GM21786 (cell line): Measurements from ENCODE around the gene ARMC3.
"Not testable (repeated sequence)": the region's sequence is repeated elsewhere in the genome, so short reads cannot be mapped to it uniquely, and the experiment has no call there.

Experiments
- ATAC-seq: cut with Tn5 transposase; IDR thresholded peaks from one replicate; pipeline ENCODE4 v1.9.1; 2021; ENCODE audit not compliant: unreplicated experiment

ARMC3 gene

GRCh38 chr10:22929053-22929452 is 1.2 kb downstream of the ARMC3 start:
- not testable (repeated sequence) for ATAC-seq

GRCh38 chr10:22931948-22932347 is 4.1 kb downstream of the ARMC3 start:
- ATAC-seq: peak; percentile 51

- ATAC-seq: no peak
Measured at GRCh38 chr10:22932626-22933370, 4.9 kb downstream of the ARMC3 start.

- ATAC-seq: no peak
Measured at GRCh38 chr10:22934726-22935125, 6.9 kb downstream of the ARMC3 start.

GRCh38 chr10:22942437-22942836 is 14.6 kb downstream of the ARMC3 start:
- no peak for ATAC-seq

GRCh38 chr10:22945934-22946673 is 18.3 kb downstream of the ARMC3 start:
- ATAC-seq: peak; percentile 78

GRCh38 chr10:22954970-22955369 is 27.1 kb downstream of the ARMC3 start:
- ATAC-seq: no peak

GRCh38 chr10:22958338-22958737 is 30.5 kb downstream of the ARMC3 start:
- no peak for ATAC-seq

GRCh38 chr10:22959292-22959691 is 31.4 kb downstream of the ARMC3 start:
- ATAC-seq: no peak

GRCh38 chr10:22959950-22960349 is 32.1 kb downstream of the ARMC3 start:
- ATAC-seq: no peak

- ATAC-seq: peak; percentile 61
Measured at GRCh38 chr10:22962817-22963216, 35.0 kb downstream of the ARMC3 start.

GRCh38 chr10:22969704-22970103 is 41.9 kb downstream of the ARMC3 start:
- ATAC-seq: no peak

GRCh38 chr10:22976534-22976933 is 48.7 kb downstream of the ARMC3 start:
- no peak for ATAC-seq

GRCh38 chr10:22977751-22978150 is 49.9 kb downstream of the ARMC3 start:
- no peak for ATAC-seq

GRCh38 chr10:22978287-22978686 is 50.4 kb downstream of the ARMC3 start:
- no peak for ATAC-seq

- ATAC-seq: no peak
Measured at GRCh38 chr10:22978918-22979317, 51.1 kb downstream of the ARMC3 start.

- no peak for ATAC-seq
Measured at GRCh38 chr10:22980822-22981221, 53.0 kb downstream of the ARMC3 start.

- ATAC-seq: no peak
Measured at GRCh38 chr10:22984066-22984465, 56.2 kb downstream of the ARMC3 start.

- peak; percentile 56 for ATAC-seq
Measured at GRCh38 chr10:22986771-22987542, 59.1 kb downstream of the ARMC3 start.

- peak; percentile 44 for ATAC-seq
Measured at GRCh38 chr10:22988581-22989360, 60.9 kb downstream of the ARMC3 start.

GRCh38 chr10:22990443-22990842 is 62.6 kb downstream of the ARMC3 start:
- no peak for ATAC-seq
